ENCODE measurements around the gene BEAN1.
A peak's percentile ranks its signal among the peaks of the same experiment; 100 is the strongest.

BEAN1 gene

DNA sequence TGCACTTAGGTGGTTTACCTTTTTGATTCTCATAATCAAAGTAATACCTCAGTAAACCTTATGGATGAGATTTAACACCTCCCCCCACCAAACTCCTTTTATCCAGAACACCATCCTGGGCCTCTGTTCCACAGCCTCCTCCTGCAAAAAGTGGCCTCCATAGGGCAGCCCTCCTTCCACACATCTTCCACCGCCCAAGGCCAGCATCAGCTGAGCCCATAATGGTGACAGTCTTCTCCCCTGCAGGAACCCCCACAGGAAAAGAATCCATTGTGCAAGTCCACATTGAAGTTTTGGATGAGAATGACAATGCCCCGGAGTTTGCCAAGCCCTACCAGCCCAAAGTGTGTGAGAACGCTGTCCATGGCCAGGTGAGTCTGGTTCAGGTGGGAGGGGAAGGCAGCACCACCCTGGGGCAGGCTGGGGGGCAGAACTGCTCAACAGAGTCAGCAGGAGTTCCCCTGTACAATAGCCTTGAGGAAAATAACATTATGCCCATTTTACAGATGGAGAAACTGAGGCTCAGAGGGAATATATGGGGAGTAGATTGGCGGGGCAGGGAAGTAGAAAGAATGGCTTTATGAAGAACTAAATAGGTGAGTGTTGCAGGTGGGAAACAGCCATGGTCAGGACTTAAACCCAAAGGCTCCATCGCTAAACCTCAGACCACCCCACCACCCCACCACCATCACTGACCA lies 29.2 kb upstream of the BEAN1 start:
- DNase-seq: no peak

DNA sequence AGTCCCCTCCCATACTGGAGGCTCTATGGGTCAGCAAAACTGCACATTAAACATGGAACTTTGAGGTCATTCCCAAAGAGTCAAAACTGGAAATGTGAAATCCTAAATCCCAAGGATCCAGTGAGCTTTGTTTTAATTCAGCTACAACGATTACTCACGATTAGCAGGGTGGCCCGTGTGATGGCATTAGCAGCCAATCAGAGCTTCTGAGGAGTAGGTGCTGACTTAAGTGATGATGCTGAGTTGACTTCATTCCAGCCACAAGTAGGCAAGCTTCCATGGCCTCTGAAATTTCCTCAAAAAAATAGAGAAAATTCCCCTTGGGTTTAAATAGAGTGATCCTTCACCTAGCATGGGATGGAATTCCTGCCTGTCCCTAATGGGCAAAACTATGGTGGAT lies 28.1 kb upstream of the BEAN1 start:
- DNase-seq: no peak

DNA sequence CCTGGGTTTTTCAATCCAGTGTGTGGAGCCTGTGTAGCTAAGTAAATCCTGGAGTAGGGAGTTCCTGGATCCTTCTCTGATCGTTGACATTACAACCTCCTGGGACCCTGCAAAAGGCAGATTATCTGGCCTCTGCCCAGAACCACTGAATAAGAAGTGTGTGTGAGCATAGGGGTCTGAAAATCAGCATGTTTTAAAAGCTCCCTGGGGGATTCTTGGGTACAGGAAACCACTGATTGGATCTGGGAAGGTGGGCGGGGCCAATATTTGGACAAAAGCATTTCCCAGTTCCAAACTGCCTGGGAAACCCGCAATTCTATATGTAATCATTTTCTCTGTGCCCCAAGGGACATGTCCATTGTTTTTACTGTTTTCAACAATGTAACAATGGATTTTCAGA lies 27.2 kb upstream of the BEAN1 start:
- DNase-seq: no peak

GRCh38 chr16:66400503-66401380 lies 26.4 kb upstream of the BEAN1 start:
- no peak for DNase-seq

DNA sequence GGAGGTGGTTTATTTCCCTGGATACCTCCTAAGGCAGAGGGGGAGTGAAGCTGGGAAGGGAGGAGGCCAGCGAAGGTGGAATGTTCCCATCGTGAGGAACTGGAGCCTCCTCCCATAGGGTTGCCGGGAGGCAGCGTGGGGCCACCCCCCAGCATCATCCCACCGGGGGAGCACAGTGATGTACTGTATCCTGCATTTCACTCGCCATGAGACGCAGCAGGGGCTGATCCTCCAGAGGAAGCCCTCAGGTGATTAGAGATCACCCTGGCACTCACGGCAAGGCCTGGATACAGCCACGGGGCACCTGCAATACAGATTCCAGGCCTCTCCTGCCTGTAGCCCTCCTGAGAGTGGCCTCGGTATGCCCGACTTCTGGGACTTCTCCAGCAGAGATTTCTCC lies 25.5 kb upstream of the BEAN1 start:
- DNase-seq: no peak

- DNase-seq: no peak
Observed at GRCh38 chr16:66402166-66402565, 24.9 kb upstream of the BEAN1 start.

DNA sequence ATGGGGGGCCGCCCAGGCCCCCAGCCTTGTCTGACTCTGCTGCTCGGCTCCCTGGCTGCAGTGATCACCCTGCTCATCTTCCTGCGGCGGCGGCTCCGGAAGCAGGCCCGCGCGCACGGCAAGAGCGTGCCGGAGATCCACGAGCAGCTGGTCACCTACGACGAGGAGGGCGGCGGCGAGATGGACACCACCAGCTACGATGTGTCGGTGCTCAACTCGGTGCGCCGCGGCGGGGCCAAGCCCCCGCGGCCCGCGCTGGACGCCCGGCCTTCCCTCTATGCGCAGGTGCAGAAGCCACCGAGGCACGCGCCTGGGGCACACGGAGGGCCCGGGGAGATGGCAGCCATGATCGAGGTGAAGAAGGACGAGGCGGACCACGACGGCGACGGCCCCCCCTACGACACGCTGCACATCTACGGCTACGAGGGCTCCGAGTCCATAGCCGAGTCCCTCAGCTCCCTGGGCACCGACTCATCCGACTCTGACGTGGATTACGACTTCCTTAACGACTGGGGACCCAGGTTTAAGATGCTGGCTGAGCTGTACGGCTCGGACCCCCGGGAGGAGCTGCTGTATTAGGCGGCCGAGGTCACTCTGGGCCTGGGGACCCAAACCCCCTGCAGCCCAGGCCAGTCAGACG lies 24.4 kb upstream of the BEAN1 start:
- DNase-seq: no peak

GRCh38 chr16:66403531-66404145 lies 23.5 kb upstream of the BEAN1 start:
- no peak for DNase-seq

GRCh38 chr16:66405057-66405783 lies 21.9 kb upstream of the BEAN1 start:
- DNase-seq: no peak

DNA sequence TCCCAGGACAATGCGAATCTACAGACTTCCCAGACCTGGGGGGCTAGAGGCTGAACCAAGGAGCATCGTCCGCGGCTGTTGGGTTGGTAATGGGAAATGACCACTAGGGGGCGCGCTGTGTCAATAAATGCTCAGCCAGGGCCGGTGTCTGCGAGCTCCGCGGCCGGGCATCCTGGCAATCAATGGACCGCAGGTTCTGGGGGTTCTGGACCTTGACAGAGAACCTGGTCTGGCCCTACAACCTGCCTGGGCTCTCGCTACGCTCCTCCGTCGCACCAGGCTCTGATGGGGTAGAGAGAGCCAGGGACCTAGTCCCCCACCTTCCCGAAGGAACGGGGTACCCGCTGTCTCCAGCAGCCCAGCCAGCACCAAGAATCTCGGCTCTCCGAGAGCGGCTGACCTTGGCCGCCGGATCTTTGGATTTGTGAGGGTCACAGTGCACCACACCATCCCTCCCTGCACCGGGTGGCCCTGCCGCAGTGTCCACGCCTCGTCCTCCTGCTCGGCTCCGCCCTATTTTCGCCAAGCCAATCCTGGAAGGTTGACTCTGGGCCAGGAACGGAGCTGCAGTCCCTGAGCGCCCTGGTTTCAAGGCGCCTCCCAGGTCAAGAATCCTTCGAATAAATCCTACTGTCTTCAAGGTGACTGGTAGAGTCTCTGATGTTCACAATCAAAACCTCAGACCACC lies 20.4 kb upstream of the BEAN1 start:
- peak; percentile 63 for DNase-seq

- DNase-seq: peak; percentile 31
Observed at GRCh38 chr16:66408163-66409048, 18.7 kb upstream of the BEAN1 start.

DNA sequence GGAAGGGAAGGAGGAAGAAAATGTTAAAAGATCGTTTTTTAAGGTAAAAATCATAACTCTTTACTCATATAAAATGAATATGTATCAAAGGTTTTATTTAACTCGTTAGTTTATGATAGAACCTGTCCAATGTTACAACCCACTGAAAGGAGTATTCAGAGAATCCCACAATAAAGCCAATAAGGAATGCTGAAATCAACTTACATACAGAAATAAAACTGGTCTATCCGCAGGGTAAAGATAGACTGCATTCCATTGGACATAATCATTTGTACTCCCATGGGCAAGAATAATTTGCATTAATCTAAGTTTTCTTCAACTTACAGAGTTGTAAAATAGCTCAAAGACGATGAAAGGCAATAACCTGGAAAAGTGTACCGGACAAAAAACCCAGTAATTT lies 17.9 kb upstream of the BEAN1 start:
- DNase-seq: no peak

- DNase-seq: no peak
Observed at GRCh38 chr16:66412182-66412581, 14.9 kb upstream of the BEAN1 start.

GRCh38 chr16:66414891-66415290 lies 12.2 kb upstream of the BEAN1 start:
- no peak for DNase-seq

DNA sequence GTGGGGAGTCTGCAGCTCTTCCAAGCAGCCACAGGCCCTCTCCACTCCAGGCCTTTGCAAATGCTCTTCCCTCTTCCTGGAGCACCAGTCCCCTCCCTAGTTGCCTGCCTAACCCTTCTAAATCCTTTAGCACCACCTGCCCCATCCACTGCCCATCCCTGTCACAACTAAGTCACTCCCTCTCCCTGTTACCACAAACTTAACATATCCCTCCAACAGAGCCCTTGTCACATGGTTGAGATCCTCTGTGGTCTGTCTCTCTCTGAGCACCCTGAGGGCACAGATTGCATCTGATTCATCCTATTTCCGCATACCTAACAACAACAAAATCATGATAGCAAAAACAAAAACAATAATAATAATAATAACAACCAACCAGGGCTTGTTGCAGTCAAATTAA lies 11.0 kb upstream of the BEAN1 start:
- DNase-seq: no peak

DNA sequence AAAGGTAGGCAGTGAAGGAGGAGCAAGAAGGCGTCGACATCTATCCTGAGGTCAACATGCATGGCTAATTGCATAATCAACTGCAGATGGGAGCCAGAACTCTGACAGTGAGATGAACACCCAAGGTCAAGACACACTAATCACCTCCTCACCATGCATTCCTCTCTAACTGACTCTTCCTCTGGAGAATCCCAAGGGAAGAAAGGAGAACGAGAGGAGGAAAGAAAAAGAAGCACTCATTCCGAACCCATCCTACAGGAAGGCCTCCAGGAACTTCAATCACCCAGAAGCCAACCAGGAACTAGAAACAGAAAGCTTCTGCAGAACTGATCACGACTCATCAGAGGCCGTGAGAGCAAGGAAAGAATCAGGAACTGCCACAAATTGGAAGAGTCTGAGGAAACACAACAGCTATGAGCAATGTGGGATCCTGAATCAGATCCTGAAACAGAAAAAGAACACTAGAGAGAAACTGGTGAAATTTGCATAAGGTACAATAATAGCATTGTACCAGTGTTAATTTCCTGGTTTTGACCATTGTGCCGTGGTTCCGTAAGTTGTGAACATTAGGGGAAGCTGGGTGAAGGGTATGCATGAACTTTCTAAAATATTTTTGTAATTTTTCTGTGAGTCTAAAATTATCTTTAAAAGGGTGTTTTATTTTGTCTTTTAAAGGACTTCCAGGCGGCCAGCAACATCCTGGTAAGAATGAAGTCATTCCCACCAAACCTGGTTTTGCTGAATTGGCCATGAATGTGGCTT lies 10.0 kb upstream of the BEAN1 start:
- no peak for DNase-seq

GRCh38 chr16:66418165-66418962 lies 8.7 kb upstream of the BEAN1 start:
- no peak for DNase-seq

DNA sequence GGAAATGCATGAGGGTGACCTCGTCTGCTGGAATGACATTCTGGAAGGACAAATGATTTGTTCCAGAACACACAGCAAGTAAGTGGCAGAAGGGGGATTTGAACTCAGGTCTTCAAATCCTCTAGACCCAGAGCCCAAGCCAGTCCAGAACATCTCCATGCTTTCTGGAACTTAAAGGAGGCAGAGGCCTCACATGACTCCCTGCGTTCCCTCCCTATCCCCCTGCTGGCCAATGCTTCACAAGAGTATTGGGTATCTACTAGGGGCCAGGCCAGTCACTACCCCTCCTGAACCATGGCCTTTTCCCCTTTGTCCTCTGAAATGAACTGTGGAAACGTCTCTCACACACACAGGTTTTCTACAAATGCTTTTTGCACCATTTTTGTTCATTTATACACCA lies 7.6 kb upstream of the BEAN1 start:
- no peak for DNase-seq

DNA sequence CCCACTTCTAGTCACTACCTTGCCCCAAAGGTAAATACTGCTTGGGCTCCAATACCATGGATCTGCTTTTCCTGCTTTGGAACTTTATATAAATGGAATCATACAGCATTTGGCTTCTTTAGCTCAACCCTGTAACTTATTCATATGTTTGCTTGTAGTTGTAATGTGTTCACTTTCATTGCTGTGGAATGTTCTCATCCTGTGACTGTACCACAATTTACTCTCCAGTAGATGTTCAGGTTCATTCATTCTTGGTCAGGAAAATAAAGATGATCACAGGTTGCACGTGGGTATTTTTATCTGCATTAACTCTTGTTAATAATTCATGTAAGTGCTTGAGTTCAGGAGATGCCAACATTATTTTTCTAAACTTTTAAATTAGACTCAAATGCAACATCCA lies 6.7 kb upstream of the BEAN1 start:
- no peak for DNase-seq
